Adrenal gland (tissue), 12 donors: ENCODE measurements around the gene NAGLU. TPM values are rescaled to one million over a fixed set of nuclear protein-coding genes. Genes with fewer than 3 reads are reported as not detected.
A peak's percentile ranks its signal among the peaks of the same experiment; 100 is the strongest.

Experiments
- DNase-seq, 7 donors: peaks; one replicate each; pipeline ENCODE4 v3.0.0-alpha.2; 2019 to 2020
- H3K27ac ChIP-seq, 5 donors: fragments of 200-600 bp; sonication (generic) in 4 of 5; 1 replicate in 3 of 5; 2 replicates in 2 of 5; pipeline versions ENCODE4 v1.5.1 to v1.8.0; 2016 to 2020; ENCODE audit warnings: mild to moderate bottlenecking in 1 of 5
- H3K27me3 ChIP-seq: fragments of 200-600 bp; 2 replicates; pipeline ENCODE4 v1.8.0; 2021
- H3K36me3 ChIP-seq, 2 donors: fragments of 200-600 bp; replicated peaks in 1 of 2; 1 replicate in 1 of 2; 2 replicates in 1 of 2; pipeline versions ENCODE4 v1.5.1 to v1.8.0; 2018 to 2022
- H3K4me1 ChIP-seq, 2 donors: fragments of 200-600 bp; replicated peaks in 1 of 2; 1 replicate in 1 of 2; 2 replicates in 1 of 2; pipeline versions ENCODE4 v1.5.1 to v1.8.0; 2018 to 2021
- H3K4me3 ChIP-seq, 4 donors: fragments of 200-600 bp; sonication (generic) in 3 of 4; one replicate each; pipeline ENCODE4 v1.5.1; 2016 to 2018
- H3K9me3 ChIP-seq, 3 donors: fragments of 200-600 bp; sonication (generic) in 1 of 3; replicated peaks in 1 of 3; 1 replicate in 2 of 3; 2 replicates in 1 of 3; pipeline versions ENCODE4 v1.5.1 to v1.8.0; 2016 to 2021
- CTCF ChIP-seq, 6 experiments: fragments of 450-650 bp in 4 of 6; fragments of 200-600 bp in 2 of 6; sonication (generic) in 1 of 6; IDR thresholded peaks; 1 replicate in 5 of 6; 2 replicates in 1 of 6; pipeline versions ENCODE4 v1.5.1 to v1.8.0; 2016 to 2021; ENCODE audit warnings: antibody characterized with exemption in 6 of 6, mild to moderate bottlenecking in 2 of 6, moderate library complexity in 1 of 6
- POLR2A ChIP-seq, 2 donors: fragments of 450-650 bp; IDR thresholded peaks; one replicate each; pipeline ENCODE4 v1.6.1; 2017; ENCODE audit warnings: antibody characterized with exemption in 2 of 2, mild to moderate bottlenecking in 2 of 2, moderate library complexity in 1 of 2
- WGBS, 4 donors: extraction: QIAGEN DNeasy Blood & Tissue Kit in 2 of 4; methylation state at CpG; one replicate each; pipeline versions ENCODE4 v1.1.5 to v1.1.7; 2013 to 2017; 5-methylcytosine and 5-hydroxymethylcytosine counted together
- intact Hi-C, 2 donors: fragments of 100-400 bp; cut with DNase I; formaldehyde crosslinking; loops; one replicate each; pipeline versions ENCODE4 v1.14.1 to v1.15.0; 2022 to 2023
- polyA plus RNA-seq, 3 donors: library from polyadenylated mRNA; stranded (reverse); fragments of 200-250 nt in 2 of 3; fragments of 350-450 nt in 1 of 3; fragmentation: Illumina TruSeq in 1 of 3; extraction: RNeasy Lipid Tissue Mini Kit (QIAGEN cat#74804) in 1 of 3; gene quantifications; one replicate each; pipeline ENCODE4 v1.2.3, GENCODE V29; 2013 to 2014
- total RNA-seq, 9 donors: library from RNA; depleted of rRNA in 4 of 9; stranded (reverse); fragments of >200 nt in 4 of 9; fragments of 120-200 nt in 1 of 9; fragmentation: NEBNext Ultra II Directional in 1 of 9; extraction: Animal tissue kit (Norgen Biotek cat#: 25700) in 1 of 9; gene quantifications; one replicate each; pipeline versions ENCODE4 v1.1.0 to v1.2.4, GENCODE V29; 2013 to 2023
- donor health status: healthy with polysubstance abuse.
- donor health status: Bipolar disorder and iron deficiency.
- donor health status: DM: yes; HTN: yes; CAD: no.
- donor health status: DM: no; HTN: no; CAD: no.
- donor health status: DM: no; HTN: no; CAD: no.
- donor health status: DM: yes; HTN: yes; CAD: no.

The NAGLU gene
- total and polyA plus RNA-seq, 12 donors: 12.4 to 115 (median 58.5) TPM

GRCh38 chr17:42562388-42563142 is 26.5 kb downstream of the NAGLU start:
- 0 to 7% (median 4%) methylated on average over 12 to 48 of the region's 48 CpGs for WGBS, 4 donors
- Histone ChIP-seq H3K4me1 (peaks cover 29 to 34% of the 10 kb centered on the region in 2 donors), H3K27ac (peak overlapping the region; percentile 81 to 92 (median 87)), H3K9me3 (no peaks in the 10 kb centered on the region), H3K4me3 (peak overlapping the region; percentile 5 to 91 (median 65)), H3K27me3 (no peaks in the 10 kb centered on the region), H3K36me3 (peaks cover 0 to 21% of the 10 kb centered on the region in 2 donors)
- TF ChIP-seq CTCF (IDR thresholded peaks at IDR 0.05) (no peak), POLR2A (IDR thresholded peaks at IDR 0.05) (no peak)
- intact Hi-C loops: no loop called here
- DNase-seq: peak in 5 of 7 donors; percentile 43 to 61 (median 58)

GRCh38 chr17:42563143-42563509 is 27.1 kb downstream of the NAGLU start:
- no peak for TF ChIP-seq CTCF (IDR thresholded peaks at IDR 0.05)
- TF ChIP-seq POLR2A (IDR thresholded peaks at IDR 0.05): no peak
- peaks cover 35 to 40% of the 10 kb centered on the region in 2 donors for H3K4me1 ChIP-seq
- H3K4me3 ChIP-seq: peak overlapping the region in 3 of 4 donors; percentile 19 to 91 (median 61)
- no peaks in the 10 kb centered on the region for H3K27me3 ChIP-seq
- no peaks in the 10 kb centered on the region for H3K9me3 ChIP-seq
- H3K36me3 ChIP-seq: peaks cover 0 to 21% of the 10 kb centered on the region in 2 donors
- no peak for DNase-seq
- WGBS, 4 donors: 62 to 73% (median 68%) methylated on average over 12 to 14 of the region's 14 CpGs
- H3K27ac ChIP-seq: peak overlapping the region; percentile 81 to 92 (median 87)
- intact Hi-C loops: no loop called here

GRCh38 chr17:42563543-42563942 is 27.5 kb downstream of the NAGLU start:
- H3K9me3 ChIP-seq: no peaks in the 10 kb centered on the region
- peaks cover 35 to 43% of the 10 kb centered on the region in 2 donors for H3K4me1 ChIP-seq
- peak overlapping the region in 1 of 4 donors; percentile 91 for H3K4me3 ChIP-seq
- H3K36me3 ChIP-seq: peaks cover 0 to 23% of the 10 kb centered on the region in 2 donors
- 0 to 15% (median 11%) methylated on average over 1 of the region's 1 CpG for WGBS, 4 donors
- peak in 6 of 7 donors; percentile 57 to 76 (median 68) for DNase-seq
- TF ChIP-seq CTCF (IDR thresholded peaks at IDR 0.05) (peak in 1 of 6 experiments; percentile 1), POLR2A (IDR thresholded peaks at IDR 0.05) (no peak)
- peak overlapping the region in 4 of 5 donors; percentile 81 to 92 (median 88) for H3K27ac ChIP-seq
- intact Hi-C loops: no loop called here
- no peaks in the 10 kb centered on the region for H3K27me3 ChIP-seq

GRCh38 chr17:42563950-42564349 is 27.9 kb downstream of the NAGLU start:
- H3K9me3 ChIP-seq: no peaks in the 10 kb centered on the region
- no peak for DNase-seq
- intact Hi-C loops: no loop called here
- TF ChIP-seq POLR2A (IDR thresholded peaks at IDR 0.05) (no peak), CTCF (IDR thresholded peaks at IDR 0.05) (no peak)
- H3K4me1 ChIP-seq: peaks cover 35 to 43% of the 10 kb centered on the region in 2 donors
- peak overlapping the region in 4 of 5 donors; percentile 81 to 92 (median 88) for H3K27ac ChIP-seq
- H3K4me3 ChIP-seq: no peak overlapping the region
- H3K36me3 ChIP-seq: peaks cover 0 to 27% of the 10 kb centered on the region in 2 donors
- no peaks in the 10 kb centered on the region for H3K27me3 ChIP-seq
- 75 to 85% (median 78%) methylated on average over 9 of the region's 9 CpGs for WGBS, 4 donors
